ENCODE measurements around the gene KIAA1671. TPM values are rescaled to one million over a fixed set of nuclear protein-coding genes. Genes with fewer than 3 reads are reported as not detected.

The KIAA1671 gene
- polyA plus RNA-seq, 3 donors: 4.4 to 5.5 (median 4.8) TPM

- H3K27ac ChIP-seq (ENCODE audit: low read depth, low read length): no peak overlapping the region
- WGBS, 3 donors: 48 to 87% (median 85%) methylated on average over 13 of the region's 13 CpGs
Observed at GRCh38 chr22:24948356-24949202, 3.9 kb upstream of the KIAA1671 start.

- WGBS, 3 donors: 25 to 51% (median 26%) methylated on average over 7 of the region's 7 CpGs
- H3K27ac ChIP-seq (ENCODE audit: low read depth, low read length): no peak overlapping the region
Observed at GRCh38 chr22:24950272-24950902, 2.1 kb upstream of the KIAA1671 start.

DNA sequence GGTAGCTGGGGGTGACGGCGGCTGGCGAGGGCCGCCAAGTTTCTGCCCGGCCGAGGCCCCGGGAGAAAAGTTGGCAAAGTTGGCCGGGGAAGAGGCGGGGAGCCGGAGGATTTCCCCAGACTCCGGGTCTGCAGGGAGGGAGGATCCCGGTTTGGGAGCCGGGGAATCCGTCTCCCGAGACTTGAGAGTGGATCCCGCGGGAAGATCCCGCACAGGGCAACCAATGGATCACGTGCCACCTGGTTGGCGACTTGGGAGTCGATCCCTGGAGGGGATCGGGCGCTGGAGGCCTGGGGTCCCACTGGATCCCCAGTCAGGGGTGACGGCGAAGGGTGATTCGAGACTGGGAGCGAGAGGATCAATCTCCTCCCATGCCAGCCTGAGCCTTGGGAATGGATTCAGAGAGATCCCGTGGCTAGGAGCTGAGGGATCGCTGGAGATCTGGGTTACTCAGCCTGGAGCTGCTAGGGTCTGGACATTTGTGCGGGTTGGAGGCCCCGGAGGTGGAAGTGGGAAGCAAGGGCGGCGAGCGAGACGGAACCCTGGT lies 394 bp downstream of the KIAA1671 start:
- WGBS, 3 donors: 0% methylated on average over 29 to 35 of the region's 35 CpGs
- H3K27ac ChIP-seq (ENCODE audit: low read depth, low read length): no peak overlapping the region

GRCh38 chr22:24953384-24954113 lies 1.0 kb downstream of the KIAA1671 start:
- WGBS, 3 donors: 4 to 9% (median 7%) methylated on average over 39 to 46 of the region's 47 CpGs
- H3K27ac ChIP-seq (ENCODE audit: low read depth, low read length): no peak overlapping the region

DNA sequence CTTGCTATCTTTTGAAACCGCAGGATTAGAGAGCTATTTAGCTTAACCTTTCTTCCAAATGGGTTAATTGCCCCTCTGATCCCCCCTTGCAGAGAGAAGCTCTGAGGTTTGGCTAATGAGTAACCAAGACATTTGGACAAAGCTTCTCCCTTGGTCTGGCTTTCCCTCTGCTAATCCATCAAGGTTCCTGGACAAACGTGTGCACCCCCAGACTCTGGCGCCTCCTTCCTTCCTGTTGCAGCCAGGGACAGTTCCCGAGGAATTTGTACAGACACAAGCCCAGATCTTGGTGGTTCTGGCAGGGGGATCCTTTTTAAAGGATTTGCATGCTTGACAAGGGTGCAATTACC lies 1.6 kb downstream of the KIAA1671 start:
- 28 to 39% (median 34%) methylated on average over 4 of the region's 4 CpGs for WGBS, 3 donors
- no peak overlapping the region for H3K27ac ChIP-seq (ENCODE audit: low read depth, low read length)

DNA sequence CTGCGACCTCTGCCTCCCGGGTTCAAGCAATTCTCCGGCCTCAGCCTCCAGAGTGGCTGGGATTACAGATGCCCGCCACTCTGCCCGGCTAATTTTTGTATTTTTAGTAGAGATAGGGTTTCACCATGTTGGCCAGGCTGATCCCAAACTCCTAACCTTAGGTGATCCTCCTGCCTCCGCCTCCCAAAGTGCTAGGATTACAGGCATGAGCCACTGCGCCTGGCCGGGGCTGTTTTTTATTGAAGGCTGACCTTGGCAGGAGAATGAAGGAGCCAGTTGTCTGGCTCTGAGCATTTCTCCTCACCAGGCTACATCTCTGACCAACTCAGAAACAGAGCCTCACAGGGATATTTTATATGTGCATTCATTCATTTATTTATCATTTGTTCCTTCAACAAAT lies 2.3 kb downstream of the KIAA1671 start:
- WGBS, 3 donors: 67 to 97% (median 91%) methylated on average over 8 of the region's 8 CpGs
- H3K27ac ChIP-seq (ENCODE audit: low read depth, low read length): no peak overlapping the region

- WGBS, 3 donors: 79 to 92% (median 83%) methylated on average over 2 of the region's 2 CpGs
- no peak overlapping the region for H3K27ac ChIP-seq (ENCODE audit: low read depth, low read length)
Observed at GRCh38 chr22:24957043-24957442, 4.5 kb downstream of the KIAA1671 start.

DNA sequence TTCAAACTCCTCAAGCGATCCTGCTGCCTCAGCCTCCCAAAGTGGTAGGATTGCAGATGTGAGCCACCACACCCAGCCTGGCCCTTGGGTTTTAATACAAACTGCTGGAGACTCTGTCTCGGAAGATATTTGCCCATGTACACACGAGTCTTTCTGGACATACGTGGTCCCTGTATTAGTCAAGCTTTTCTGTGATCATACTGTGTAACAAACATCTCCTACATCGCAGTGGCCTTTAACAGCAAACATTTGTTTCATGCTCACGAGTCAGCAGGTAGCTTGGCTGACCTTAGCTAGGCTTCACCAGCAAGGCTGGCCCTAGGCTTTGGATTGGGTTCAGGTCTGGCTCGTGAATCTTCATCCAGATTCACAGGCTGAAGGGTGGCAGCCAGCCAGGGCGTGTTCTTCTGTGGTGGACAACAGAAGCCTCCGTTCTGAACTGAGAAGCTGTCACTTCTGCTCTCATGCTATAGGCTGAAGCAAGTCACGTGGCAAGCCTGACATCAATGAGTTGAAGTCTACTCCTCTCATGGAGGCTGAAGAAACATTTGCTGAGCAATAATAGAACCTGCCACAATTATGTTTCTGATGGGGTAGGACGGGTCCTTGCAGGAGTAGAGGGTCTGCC lies 8.8 kb downstream of the KIAA1671 start:
- 84 to 89% (median 85%) methylated on average over 11 of the region's 11 CpGs for WGBS, 3 donors
- H3K27ac ChIP-seq (ENCODE audit: low read depth, low read length): no peak overlapping the region

DNA sequence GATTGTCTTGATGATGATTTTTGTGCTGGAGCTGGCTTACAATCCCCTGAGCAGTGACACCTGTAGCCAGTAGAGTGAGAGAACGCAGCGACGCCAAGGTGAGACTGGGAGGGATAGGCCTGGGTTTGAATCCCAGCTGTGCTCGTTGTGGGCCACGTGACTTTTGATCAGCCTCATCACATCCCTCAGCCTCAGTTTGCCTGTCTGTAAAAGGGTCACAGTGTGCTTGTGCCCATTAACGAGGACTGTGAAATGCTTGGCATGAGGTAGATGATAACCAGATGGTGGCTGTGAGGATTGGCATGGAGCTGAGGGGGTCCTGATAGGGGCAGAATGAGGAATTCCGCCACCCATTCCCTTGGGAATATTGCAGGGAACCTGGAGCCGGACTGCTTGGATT lies 9.6 kb downstream of the KIAA1671 start:
- 82 to 95% (median 92%) methylated on average over 8 of the region's 8 CpGs for WGBS, 3 donors

GRCh38 chr22:24962835-24963234 lies 10.3 kb downstream of the KIAA1671 start:
- 86 to 96% (median 90%) methylated on average over 11 of the region's 11 CpGs for WGBS, 3 donors

More for the DNA sequence above, 9.6 kb downstream of the KIAA1671 start:
- no peak overlapping the region for H3K27ac ChIP-seq (ENCODE audit: low read depth, low read length)

DNA sequence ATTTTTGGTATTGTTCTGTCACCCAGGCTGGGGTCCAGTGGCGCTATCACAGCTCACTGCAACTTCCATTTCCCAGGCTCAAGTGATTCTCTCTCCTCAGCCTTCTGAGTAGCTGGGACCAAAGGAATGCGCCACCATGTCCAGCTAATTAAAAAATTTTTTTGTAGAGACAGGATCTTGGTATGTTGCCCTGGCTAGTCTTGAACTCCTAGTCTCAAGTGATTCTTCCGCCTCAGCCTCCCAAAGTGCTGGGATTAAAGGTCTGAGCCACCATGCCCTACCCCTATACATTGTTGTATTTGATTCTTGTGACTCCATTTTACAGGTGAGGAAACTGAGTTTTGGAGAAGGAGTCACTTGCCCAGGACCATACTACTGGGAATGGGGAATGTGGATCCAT lies 11.9 kb downstream of the KIAA1671 start:
- WGBS, 3 donors: 67 to 94% (median 80%) methylated on average over 3 of the region's 3 CpGs
- no peak overlapping the region for H3K27ac ChIP-seq (ENCODE audit: low read depth, low read length)

More at GRCh38 chr22:24962835-24963234, 10.3 kb downstream of the KIAA1671 start:
- H3K27ac ChIP-seq (ENCODE audit: low read depth, low read length): no peak overlapping the region

GRCh38 chr22:24965822-24966626 lies 13.5 kb downstream of the KIAA1671 start:
- no peak overlapping the region for H3K27ac ChIP-seq (ENCODE audit: low read depth, low read length)

DNA sequence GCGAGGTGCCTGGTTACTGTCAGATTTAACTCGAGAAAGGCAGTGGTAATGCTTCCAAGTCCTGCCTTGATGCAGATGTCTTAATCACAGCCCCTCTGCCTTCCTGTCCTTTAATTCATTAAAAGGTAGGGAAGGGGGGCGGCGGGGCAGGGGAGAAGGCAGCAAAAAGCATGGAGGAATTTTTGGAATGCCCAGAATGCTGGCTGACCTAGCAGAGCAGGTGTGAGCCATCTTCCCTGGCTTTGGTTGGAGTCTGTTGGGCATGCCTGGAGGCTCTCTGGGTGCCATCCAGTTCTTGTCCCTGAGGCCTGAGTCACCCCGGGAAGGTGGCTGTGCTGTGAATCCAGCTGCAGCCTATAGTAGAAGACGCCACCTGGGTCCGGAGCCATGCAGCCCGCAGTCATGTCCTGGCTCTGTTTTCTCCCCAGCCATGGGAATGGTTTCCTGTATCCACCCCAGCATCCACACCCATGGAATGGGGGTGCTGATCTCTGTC lies 15.6 kb downstream of the KIAA1671 start:
- no peak overlapping the region for H3K27ac ChIP-seq (ENCODE audit: low read depth, low read length)
- 64 to 82% (median 69%) methylated on average over 8 of the region's 8 CpGs for WGBS, 3 donors

More at GRCh38 chr22:24965822-24966626, 13.5 kb downstream of the KIAA1671 start:
- WGBS, 3 donors: 21 to 55% (median 54%) methylated on average over 9 of the region's 9 CpGs

DNA sequence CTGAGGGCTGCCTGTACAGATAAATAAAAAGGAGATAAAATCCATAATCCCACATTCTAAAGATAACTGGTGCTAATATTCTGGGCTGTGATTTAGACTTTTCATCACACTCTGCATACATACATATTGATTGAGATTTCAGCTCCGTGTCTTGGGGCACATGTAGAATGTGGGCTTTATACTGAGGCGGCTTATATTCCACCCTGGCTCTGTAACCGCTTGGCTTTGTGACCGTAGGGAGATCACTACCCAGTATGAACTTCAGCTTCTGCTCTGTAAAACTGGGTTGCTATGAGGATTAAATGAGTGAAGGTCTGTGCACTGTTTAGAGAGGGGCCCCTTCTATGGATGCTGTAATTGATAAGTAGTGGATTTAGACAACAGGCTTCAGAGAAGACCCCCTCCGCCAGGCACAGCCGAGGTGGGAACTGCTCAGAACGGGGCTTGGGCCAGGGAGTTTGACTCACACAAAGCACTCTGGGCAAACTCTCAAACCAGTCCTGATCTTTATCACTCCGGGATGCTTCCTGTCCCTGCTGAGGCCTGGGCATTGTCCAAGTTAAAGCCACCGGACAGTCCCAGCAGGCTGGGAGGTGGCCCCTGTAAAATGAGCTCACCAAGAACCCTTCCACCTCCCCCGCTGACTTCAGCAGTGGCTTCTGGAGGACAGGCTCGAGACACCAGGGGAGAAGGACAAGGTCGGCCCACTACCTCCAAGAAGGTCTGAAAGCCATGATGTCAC lies 17.2 kb downstream of the KIAA1671 start:
- H3K27ac ChIP-seq (ENCODE audit: low read depth, low read length): peak overlapping the region; percentile 26
- 41 to 57% (median 42%) methylated on average over 12 of the region's 12 CpGs for WGBS, 3 donors

DNA sequence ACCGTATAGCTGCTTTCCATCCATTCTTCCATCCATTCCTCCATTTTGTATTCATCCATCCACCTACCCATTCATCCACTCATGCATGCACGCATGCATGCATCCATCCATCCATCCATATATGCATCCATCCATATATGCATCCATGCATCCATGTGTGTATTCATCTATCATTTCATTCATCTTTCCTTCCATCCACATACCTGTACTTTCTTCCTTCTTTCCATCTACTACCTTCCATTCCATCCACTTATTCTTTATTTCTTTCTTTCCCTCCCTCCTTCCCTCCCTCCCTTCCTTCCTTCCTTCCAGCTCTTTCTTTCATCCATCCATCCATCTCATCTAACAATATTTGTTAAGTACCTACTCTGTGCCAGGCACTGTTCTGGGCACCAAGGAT lies 19.9 kb downstream of the KIAA1671 start:
- H3K27ac ChIP-seq (ENCODE audit: low read depth, low read length): no peak overlapping the region
- 70 to 94% (median 91%) methylated on average over 2 of the region's 2 CpGs for WGBS, 3 donors

DNA sequence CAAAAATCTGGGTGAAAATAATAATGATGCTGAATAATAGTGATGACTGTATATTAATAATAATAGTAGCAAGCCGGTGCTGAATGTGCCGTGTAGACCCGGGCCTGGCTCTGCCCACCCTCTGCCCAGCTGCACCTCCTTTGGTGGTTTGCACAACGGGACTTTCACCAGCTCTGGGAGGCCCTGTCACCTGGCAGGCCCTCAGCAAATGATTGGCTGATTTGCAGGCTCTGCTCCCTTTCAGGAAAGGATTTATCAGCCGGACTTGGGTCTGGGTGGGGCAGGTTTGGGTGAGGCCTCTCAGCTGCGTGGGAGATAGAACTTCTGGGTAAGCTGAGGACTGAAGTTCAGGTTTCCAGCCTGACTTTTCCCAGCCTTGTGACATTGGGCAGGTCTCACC lies 21.4 kb downstream of the KIAA1671 start:
- H3K27ac ChIP-seq (ENCODE audit: low read depth, low read length): no peak overlapping the region

DNA sequence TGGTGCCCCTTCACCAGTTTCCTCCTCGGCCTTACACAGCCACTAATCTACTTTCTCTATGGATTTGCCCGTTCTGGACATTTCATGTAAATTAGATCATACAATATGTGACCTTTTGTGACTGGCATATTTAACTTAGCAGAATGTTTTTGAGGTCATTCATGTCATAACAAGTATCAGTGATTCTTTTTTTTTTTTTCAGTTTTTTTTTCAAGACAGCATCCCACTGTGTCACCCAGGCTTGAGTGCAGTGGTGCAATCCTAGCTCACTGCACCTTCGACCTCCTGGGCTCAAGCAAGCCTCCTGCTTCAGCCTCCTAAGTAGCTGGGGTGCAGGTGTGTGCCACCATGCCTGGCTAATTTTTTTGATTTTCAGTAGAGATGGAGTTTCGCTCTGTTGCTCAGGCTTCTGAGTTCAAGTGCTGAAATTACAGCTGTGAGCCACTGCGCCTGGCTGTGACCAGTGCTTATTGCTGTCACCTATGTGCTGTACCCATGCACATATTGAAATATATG lies 22.7 kb downstream of the KIAA1671 start:
- 79 to 92% (median 85%) methylated on average over 5 of the region's 5 CpGs for WGBS, 3 donors
- no peak overlapping the region for H3K27ac ChIP-seq (ENCODE audit: low read depth, low read length)

More for the DNA sequence above, 21.4 kb downstream of the KIAA1671 start:
- 34 to 77% (median 77%) methylated on average over 6 of the region's 6 CpGs for WGBS, 3 donors
